Measurements from ENCODE around the gene SPAAR.

The SPAAR gene

GRCh38 chr9:35937227-35937626 is 27.9 kb downstream of the SPAAR start:
- H3K4me3 Mint-ChIP-seq = no peak overlapping the region
- peaks cover 57% of the 10 kb centered on the region for H3K4me1 Mint-ChIP-seq
- CTCF ChIA-PET = no interaction called here
- H3K27ac Mint-ChIP-seq = no peak overlapping the region
- no peak for DNase-seq
- H3K27me3 Mint-ChIP-seq = no peaks in the 10 kb centered on the region
- H3K36me3 Mint-ChIP-seq = no peaks in the 10 kb centered on the region
- H3K9me3 Mint-ChIP-seq = peaks cover 7% of the 10 kb centered on the region

GRCh38 chr9:35938474-35939356 is 29.4 kb downstream of the SPAAR start:
- CTCF ChIA-PET = interaction anchor here (1.2 to 8.9 kb wide), 2 partner anchors 16 to 35 kb away, joined by 4 to 132 read pairs; partner anchors contain the start of gene HRCT1
- no peak for DNase-seq
- H3K27me3 Mint-ChIP-seq = peaks cover 5% of the 10 kb centered on the region
- no peak overlapping the region for H3K4me3 Mint-ChIP-seq
- H3K9me3 Mint-ChIP-seq = peaks cover 7% of the 10 kb centered on the region
- peaks cover 45% of the 10 kb centered on the region for H3K4me1 Mint-ChIP-seq
- peak overlapping the region; percentile 43 for H3K27ac Mint-ChIP-seq
- no peaks in the 10 kb centered on the region for H3K36me3 Mint-ChIP-seq

GRCh38 chr9:35939679-35940250 is 30.5 kb downstream of the SPAAR start:
- Mint-ChIP-seq H3K27ac (peak overlapping the region; percentile 66), H3K36me3 (no peaks in the 10 kb centered on the region), H3K4me3 (no peak overlapping the region), H3K9me3 (peaks cover 7% of the 10 kb centered on the region), H3K4me1 (peaks cover 47% of the 10 kb centered on the region), H3K27me3 (peaks cover 5% of the 10 kb centered on the region)
- CTCF ChIA-PET = interaction anchor here (0.9 to 8.9 kb wide), 8 partner anchors 11 to 68 kb away, joined by 3 to 132 read pairs (median 4); partner anchors contain the start of gene HRCT1
- no peak for DNase-seq

- Mint-ChIP-seq H3K9me3 (peaks cover 7% of the 10 kb centered on the region), H3K27me3 (peaks cover 5% of the 10 kb centered on the region), H3K4me3 (no peak overlapping the region), H3K36me3 (no peaks in the 10 kb centered on the region), H3K27ac (peak overlapping the region; percentile 66), H3K4me1 (peaks cover 49% of the 10 kb centered on the region)
- DNase-seq = peak; percentile 73
- CTCF ChIA-PET = interaction anchor here (0.9 to 8.9 kb wide), 10 partner anchors 9 to 67 kb away, joined by 3 to 132 read pairs (median 5); partner anchors contain the start of gene HRCT1
Observed at GRCh38 chr9:35940458-35941407, 31.4 kb downstream of the SPAAR start.

GRCh38 chr9:35942286-35942685 is 33.0 kb downstream of the SPAAR start:
- DNase-seq = no peak
- Mint-ChIP-seq H3K36me3 (no peaks in the 10 kb centered on the region), H3K9me3 (peaks cover 2% of the 10 kb centered on the region), H3K27ac (no peak overlapping the region), H3K4me1 (peaks cover 49% of the 10 kb centered on the region), H3K27me3 (peaks cover 5% of the 10 kb centered on the region), H3K4me3 (no peak overlapping the region)
- CTCF ChIA-PET = interaction anchor here (2.1 to 8.9 kb wide), 2 partner anchors 10 to 38 kb away, joined by 6 to 132 read pairs; partner anchors contain the start of gene HRCT1

GRCh38 chr9:35944173-35944572 is 34.9 kb downstream of the SPAAR start:
- Mint-ChIP-seq H3K27ac (no peak overlapping the region), H3K4me1 (peaks cover 41% of the 10 kb centered on the region), H3K36me3 (no peaks in the 10 kb centered on the region), H3K4me3 (no peak overlapping the region), H3K9me3 (no peaks in the 10 kb centered on the region), H3K27me3 (peaks cover 8% of the 10 kb centered on the region)
- CTCF ChIA-PET = interaction anchor here (1.1 to 8.9 kb wide), 13 partner anchors 9 to 80 kb away, joined by 3 to 132 read pairs (median 7); partner anchors contain the start of genes HRCT1, OR2S2 and SPAAR
- no peak for DNase-seq

GRCh38 chr9:35944841-35945240 is 35.6 kb downstream of the SPAAR start:
- no peak overlapping the region for H3K27ac Mint-ChIP-seq
- H3K4me3 Mint-ChIP-seq = no peak overlapping the region
- DNase-seq = no peak
- no peaks in the 10 kb centered on the region for H3K36me3 Mint-ChIP-seq
- H3K4me1 Mint-ChIP-seq = peaks cover 38% of the 10 kb centered on the region
- peaks cover 14% of the 10 kb centered on the region for H3K27me3 Mint-ChIP-seq
- CTCF ChIA-PET = interaction anchor here (0.5 to 8.9 kb wide), 18 partner anchors 9 to 79 kb away, joined by 3 to 132 read pairs (median 6); partner anchors contain the start of genes HRCT1, OR2S2 and SPAAR
- H3K9me3 Mint-ChIP-seq = no peaks in the 10 kb centered on the region

- peak; percentile 80 for DNase-seq
- H3K9me3 Mint-ChIP-seq = no peaks in the 10 kb centered on the region
- peaks cover 14% of the 10 kb centered on the region for H3K27me3 Mint-ChIP-seq
- H3K27ac Mint-ChIP-seq = no peak overlapping the region
- peaks cover 32% of the 10 kb centered on the region for H3K4me1 Mint-ChIP-seq
- no peaks in the 10 kb centered on the region for H3K36me3 Mint-ChIP-seq
- H3K4me3 Mint-ChIP-seq = no peak overlapping the region
- CTCF ChIA-PET = interaction anchor here (0.6 to 8.9 kb wide), 22 partner anchors 10 to 197 kb away, joined by 3 to 132 read pairs (median 6); partner anchors contain the start of genes HRCT1, OR2S2 and SPAAR
Observed at GRCh38 chr9:35945341-35946018, 36.2 kb downstream of the SPAAR start.

GRCh38 chr9:35948451-35948850 is 39.2 kb downstream of the SPAAR start:
- Mint-ChIP-seq H3K27ac (no peak overlapping the region), H3K4me1 (peaks cover 18% of the 10 kb centered on the region), H3K36me3 (no peaks in the 10 kb centered on the region), H3K4me3 (no peak overlapping the region), H3K9me3 (no peaks in the 10 kb centered on the region), H3K27me3 (peaks cover 18% of the 10 kb centered on the region)
- CTCF ChIA-PET = interaction anchor here (1.3 to 2.1 kb wide), 4 partner anchors 46 to 75 kb away, joined by 3 to 15 read pairs (median 8); no protein-coding TSS in a partner anchor
- no peak for DNase-seq

- DNase-seq = no peak
- Mint-ChIP-seq H3K9me3 (no peaks in the 10 kb centered on the region), H3K4me3 (no peak overlapping the region), H3K36me3 (no peaks in the 10 kb centered on the region), H3K4me1 (peaks cover 17% of the 10 kb centered on the region), H3K27me3 (peaks cover 18% of the 10 kb centered on the region), H3K27ac (no peak overlapping the region)
- CTCF ChIA-PET = interaction anchor here (0.6 to 2.1 kb wide), 6 partner anchors 21 to 1878 kb away, joined by 3 to 15 read pairs (median 3); no protein-coding TSS in a partner anchor
Observed at GRCh38 chr9:35948901-35949318, 39.6 kb downstream of the SPAAR start.

GRCh38 chr9:35951736-35952135 is 42.4 kb downstream of the SPAAR start:
- Mint-ChIP-seq H3K9me3 (no peaks in the 10 kb centered on the region), H3K27ac (no peak overlapping the region), H3K4me1 (peaks cover 13% of the 10 kb centered on the region), H3K36me3 (no peaks in the 10 kb centered on the region), H3K4me3 (no peak overlapping the region), H3K27me3 (peaks cover 18% of the 10 kb centered on the region)
- DNase-seq = no peak
- CTCF ChIA-PET = interaction anchor here (0.7 to 2.3 kb wide), 7 partner anchors 10 to 125 kb away, joined by 3 to 6 read pairs (median 4); no protein-coding TSS in a partner anchor

- H3K27me3 Mint-ChIP-seq = peaks cover 26% of the 10 kb centered on the region
- no peak overlapping the region for H3K27ac Mint-ChIP-seq
- CTCF ChIA-PET = interaction anchor here (0.6 to 2.3 kb wide), 8 partner anchors 11 to 126 kb away, joined by 3 to 6 read pairs (median 4); no protein-coding TSS in a partner anchor
- no peaks in the 10 kb centered on the region for H3K9me3 Mint-ChIP-seq
- peaks cover 13% of the 10 kb centered on the region for H3K4me1 Mint-ChIP-seq
- H3K4me3 Mint-ChIP-seq = no peak overlapping the region
- DNase-seq = no peak
- no peaks in the 10 kb centered on the region for H3K36me3 Mint-ChIP-seq
Observed at GRCh38 chr9:35952526-35953191, 43.4 kb downstream of the SPAAR start.

All from activated naive CD4-positive, alpha-beta T cell treated with anti-CD3 and anti-CD28 coated beads, Interleukin-2, amount 10 ng/mL, durations not matched to agents 7 days and 5 days (primary cell).